Neural cell (in vitro differentiated cells): Measurements from ENCODE around the gene TDRKH. TPM values are rescaled to one million over a fixed set of nuclear protein-coding genes. Genes with fewer than 3 reads are reported as not detected.

Source experiments
- H2AFZ ChIP-seq: fragments of 200-600, 300-800 bp; sonication (generic), shearing (Covaris generic); 2 replicates; pipeline ENCODE4 v1.6.0; 2014; ENCODE audit warnings: low read depth, mild to moderate bottlenecking, antibody characterized with exemption, low read length, moderate library complexity
- H3F3A ChIP-seq: fragments of 200-600 bp; shearing (Covaris generic); 2 replicates; pipeline ENCODE4 v1.6.1; 2016; ENCODE audit warnings: mild to moderate bottlenecking, moderate library complexity, mixed read lengths, antibody characterized with exemption, low read length; ENCODE audit not compliant: insufficient read depth, poor library complexity, severe bottlenecking
- H3K27ac ChIP-seq: fragments of 200-600, 300-800 bp; sonication (generic), shearing (Covaris generic); 2 replicates; pipeline ENCODE4 v1.5.1; 2014; ENCODE audit warnings: mild to moderate bottlenecking, low read length, moderate library complexity
- H3K27me3 ChIP-seq: fragments of 300-800, 200-600 bp; sonication (generic), shearing (Covaris generic); 2 replicates; pipeline ENCODE4 v1.6.0; 2014; ENCODE audit warnings: mild to moderate bottlenecking, low read depth, low read length, moderate library complexity; ENCODE audit not compliant: insufficient read depth
- H3K36me3 ChIP-seq: fragments of 300-800, 200-600 bp; sonication (generic), shearing (Covaris generic); 2 replicates; pipeline ENCODE4 v1.5.1; 2014; ENCODE audit warnings: mild to moderate bottlenecking, antibody characterized with exemption, low read length, moderate library complexity; ENCODE audit not compliant: insufficient read depth
- H3K4me2 ChIP-seq: fragments of 300-800, 200-600 bp; sonication (generic), shearing (Covaris generic); 2 replicates; pipeline ENCODE4 v1.6.0; 2014; ENCODE audit warnings: mild to moderate bottlenecking, low read length
- H3K4me3 ChIP-seq: fragments of 300-800, 200-600 bp; sonication (generic), shearing (Covaris generic); 2 replicates; pipeline ENCODE4 v1.5.1; 2014; ENCODE audit warnings: mild to moderate bottlenecking, low read length, moderate library complexity
- H3K79me2 ChIP-seq: fragments of 200-600 bp; shearing (Covaris generic); replicated peaks from 2 replicates; pipeline ENCODE4 v1.6.0; 2014; ENCODE audit warnings: mild to moderate bottlenecking, low read length, moderate library complexity; ENCODE audit not compliant: insufficient read depth
- H3K9ac ChIP-seq: fragments of 300-800, 200-600 bp; sonication (generic), shearing (Covaris generic); 2 replicates; pipeline ENCODE4 v1.6.1; 2016; ENCODE audit warnings: mild to moderate bottlenecking, low read length, mixed read lengths
- H3K9me2 ChIP-seq: fragments of 200-600 bp; shearing (Covaris generic); 2 replicates; pipeline ENCODE4 v1.6.1; 2016; ENCODE audit warnings: mild to moderate bottlenecking, low read length, mixed read lengths; ENCODE audit not compliant: insufficient read depth
- H3K9me3 ChIP-seq: fragments of 200-600, 300-800 bp; sonication (generic), shearing (Covaris generic); 2 replicates; pipeline ENCODE4 v1.6.1; 2016; ENCODE audit warnings: mild to moderate bottlenecking, mixed run types, low read length, moderate library complexity, mixed read lengths
- H4K20me1 ChIP-seq: fragments of 200-600 bp; shearing (Covaris generic); 2 replicates; pipeline ENCODE4 v1.6.1; 2016; ENCODE audit warnings: mild to moderate bottlenecking, mixed run types; ENCODE audit not compliant: insufficient read depth
- CTCF ChIP-seq: fragments of 450-650 bp; IDR thresholded peaks from 2 replicates; pipeline ENCODE4 v1.5.1; 2014; ENCODE audit warnings: antibody characterized with exemption, mild to moderate bottlenecking, moderate library complexity; ENCODE audit not compliant: poor library complexity, severe bottlenecking
- EP300 ChIP-seq: fragments of 450-650 bp; conservative IDR thresholded peaks from 2 replicates; pipeline ENCODE4 v1.6.1; 2014; ENCODE audit warnings: antibody characterized with exemption, mild to moderate bottlenecking, moderate library complexity; ENCODE audit not compliant: poor library complexity, severe bottlenecking
- EZH2 ChIP-seq: fragments of 200-600, 300-800 bp; shearing (Covaris generic), sonication (generic); IDR thresholded peaks from 2 replicates; pipeline ENCODE4 v1.6.1; 2014; ENCODE audit warnings: antibody characterized with exemption, low read length, borderline replicate concordance, mild to moderate bottlenecking; ENCODE audit not compliant: insufficient read depth, poor library complexity, severe bottlenecking
- MXI1 ChIP-seq: fragments of 450-650 bp; conservative IDR thresholded peaks from 2 replicates; pipeline ENCODE4 v1.6.1; 2014; ENCODE audit warnings: antibody characterized with exemption, mild to moderate bottlenecking; ENCODE audit not compliant: poor library complexity, severe bottlenecking
- POLR2AphosphoS5 ChIP-seq: IDR thresholded peaks from 2 replicates; pipeline ENCODE4 v1.6.1; 2012
- RAD21 ChIP-seq: fragments of 450-650 bp; conservative IDR thresholded peaks from 2 replicates; pipeline ENCODE4 v1.6.1; 2014; ENCODE audit warnings: antibody characterized with exemption, mild to moderate bottlenecking, moderate library complexity
- REST ChIP-seq: IDR thresholded peaks from 2 replicates; pipeline ENCODE4 v1.6.1; 2012; ENCODE audit warnings: borderline replicate concordance
- SMC3 ChIP-seq: fragments of 450-650 bp; conservative IDR thresholded peaks from 2 replicates; pipeline ENCODE4 v1.6.1; 2014; ENCODE audit warnings: antibody characterized with exemption, mild to moderate bottlenecking, moderate library complexity; ENCODE audit not compliant: poor library complexity
- TAF1 ChIP-seq: IDR thresholded peaks from 2 replicates; pipeline ENCODE4 v1.6.1; 2012; ENCODE audit warnings: low read depth
- polyA plus RNA-seq: library from polyadenylated mRNA; depleted of rRNA; stranded (reverse); fragments of >200 nt; gene quantifications from 2 replicates; pipeline ENCODE4 v1.2.3, GENCODE V29; 2014

TDRKH gene
- polyA plus RNA-seq, 1 donor from 2014 or later: 19.5 TPM

- Histone ChIP-seq H4K20me1 (no peaks in the 10 kb centered on the region), H3K4me2 (no peak overlapping the region), H3K9ac (no peak overlapping the region), H3K4me3 (no peak overlapping the region), H3K27me3 (no peaks in the 10 kb centered on the region), H3K79me2 (no peaks in the 10 kb centered on the region), H3K9me2 (no peaks in the 10 kb centered on the region), H3F3A (no peaks in the 10 kb centered on the region), H2AFZ (no peak overlapping the region), H3K9me3 (no peaks in the 10 kb centered on the region), H3K36me3 (no peaks in the 10 kb centered on the region), H3K27ac (no peak overlapping the region)
- no peak for TF ChIP-seq MXI1
- TF ChIP-seq SMC3: no peak
- TF ChIP-seq TAF1: no peak
Measured at GRCh38 chr1:151819976-151820623, 29.8 kb upstream of the TDRKH start.

- Histone ChIP-seq H3K4me2 (no peak overlapping the region), H3K9me3 (no peaks in the 10 kb centered on the region), H3K9ac (no peak overlapping the region), H3F3A (no peaks in the 10 kb centered on the region), H3K79me2 (no peaks in the 10 kb centered on the region), H3K9me2 (no peaks in the 10 kb centered on the region), H4K20me1 (no peaks in the 10 kb centered on the region), H3K27ac (no peak overlapping the region), H3K27me3 (no peaks in the 10 kb centered on the region), H2AFZ (no peak overlapping the region), H3K4me3 (no peak overlapping the region), H3K36me3 (no peaks in the 10 kb centered on the region)
- TF ChIP-seq RAD21 (no peak), MXI1 (no peak), CTCF (no peak), EP300 (no peak), POLR2AphosphoS5 (no peak), EZH2 (no peak), REST (no peak), TAF1 (no peak), SMC3 (no peak)
Measured at GRCh38 chr1:151819227-151819835, 29.0 kb upstream of the TDRKH start.
